Osteocyte (in vitro differentiated cells): Measurements from ENCODE around the gene ENOX1. TPM values are rescaled to one million over a fixed set of nuclear protein-coding genes. Genes with fewer than 3 reads are reported as not detected.
A peak's percentile ranks its signal among the peaks of the same experiment; 100 is the strongest.

Source experiments
- DNase-seq: peaks from one replicate; pipeline ENCODE4 v3.0.0; 2021; ENCODE audit warnings: mixed read lengths; ENCODE audit not compliant: unreplicated experiment; ENCODE audit errors: extremely low spot score
- H3K27ac Mint-ChIP-seq: one replicate; pipeline ENCODE4 v1.8.0; 2021; ENCODE audit warnings: mild to moderate bottlenecking, mixed read lengths; ENCODE audit not compliant: unreplicated experiment
- H3K27me3 Mint-ChIP-seq: one replicate; pipeline ENCODE4 v1.8.0; 2021; ENCODE audit warnings: mixed read lengths; ENCODE audit not compliant: unreplicated experiment
- H3K36me3 Mint-ChIP-seq: one replicate; pipeline ENCODE4 v1.8.0; 2021; ENCODE audit warnings: mixed read lengths; ENCODE audit not compliant: unreplicated experiment
- H3K4me1 Mint-ChIP-seq: one replicate; pipeline ENCODE4 v1.8.0; 2021; ENCODE audit warnings: mixed read lengths; ENCODE audit not compliant: unreplicated experiment
- H3K4me3 Mint-ChIP-seq: one replicate; pipeline ENCODE4 v1.8.0; 2021; ENCODE audit warnings: mild to moderate bottlenecking, moderate library complexity, mixed read lengths; ENCODE audit not compliant: unreplicated experiment
- H3K9me3 Mint-ChIP-seq: one replicate; pipeline ENCODE4 v1.8.0; 2021; ENCODE audit warnings: mixed read lengths; ENCODE audit not compliant: unreplicated experiment
- CTCF ChIP-seq: fragments of 200-600 bp; sonication (generic); IDR thresholded peaks from 2 replicates; pipeline ENCODE4 v1.5.0; 2021; ENCODE audit warnings: antibody characterized with exemption, mild to moderate bottlenecking, moderate library complexity
- total RNA-seq: library from RNA; stranded (reverse); gene quantifications from 2 replicates; pipeline ENCODE4 v1.2.1, GENCODE V29; 2021

ENOX1 gene
- total RNA-seq, 1 donor from 2014 or later, result 5.9 TPM

- DNase-seq, result no peak
- Mint-ChIP-seq H3K27ac (no peak overlapping the region), H3K9me3 (no peaks in the 10 kb centered on the region), H3K4me3 (no peak overlapping the region), H3K27me3 (no peaks in the 10 kb centered on the region), H3K4me1 (peaks cover 52% of the 10 kb centered on the region), H3K36me3 (no peaks in the 10 kb centered on the region)
- TF ChIP-seq CTCF, result no peak
These were observed 544.7 kb downstream of the ENOX1 start for GRCh38 chr13:43242040-43242439.

GRCh38 chr13:43240278-43240677 is 546.5 kb downstream of the ENOX1 start:
- DNase-seq, result no peak
- H3K9me3 Mint-ChIP-seq, result no peaks in the 10 kb centered on the region
- no peak for TF ChIP-seq CTCF
- no peak overlapping the region for H3K4me3 Mint-ChIP-seq
- no peak overlapping the region for H3K27ac Mint-ChIP-seq
- peaks cover 52% of the 10 kb centered on the region for H3K4me1 Mint-ChIP-seq
- H3K36me3 Mint-ChIP-seq, result no peaks in the 10 kb centered on the region
- no peaks in the 10 kb centered on the region for H3K27me3 Mint-ChIP-seq

GRCh38 chr13:43239275-43239840 is 547.4 kb downstream of the ENOX1 start:
- H3K27ac Mint-ChIP-seq, result no peak overlapping the region
- H3K4me1 Mint-ChIP-seq, result peaks cover 55% of the 10 kb centered on the region
- H3K36me3 Mint-ChIP-seq, result no peaks in the 10 kb centered on the region

GRCh38 chr13:43238341-43239083 is 548.3 kb downstream of the ENOX1 start:
- Mint-ChIP-seq H3K27ac (peak overlapping the region; percentile 54), H3K4me3 (no peak overlapping the region), H3K36me3 (no peaks in the 10 kb centered on the region), H3K27me3 (no peaks in the 10 kb centered on the region), H3K4me1 (peaks cover 63% of the 10 kb centered on the region), H3K9me3 (no peaks in the 10 kb centered on the region)
- TF ChIP-seq CTCF, result no peak
- no peak for DNase-seq

More at GRCh38 chr13:43239275-43239840, 547.4 kb downstream of the ENOX1 start:
- no peak for DNase-seq
- no peak for TF ChIP-seq CTCF
- Mint-ChIP-seq H3K9me3 (no peaks in the 10 kb centered on the region), H3K4me3 (no peak overlapping the region), H3K27me3 (no peaks in the 10 kb centered on the region)

GRCh38 chr13:43237616-43238015 is 549.2 kb downstream of the ENOX1 start:
- DNase-seq, result no peak
- Mint-ChIP-seq H3K36me3 (no peaks in the 10 kb centered on the region), H3K9me3 (no peaks in the 10 kb centered on the region), H3K4me3 (no peak overlapping the region), H3K4me1 (peaks cover 72% of the 10 kb centered on the region), H3K27ac (peak overlapping the region; percentile 54), H3K27me3 (no peaks in the 10 kb centered on the region)
- TF ChIP-seq CTCF, result no peak
